Body of pancreas (tissue), 4 donors: ENCODE data around the gene KIF2C.

Experiments used
- CTCF ChIP-seq, 7 experiments: fragments of 450-650 bp in 4 of 7; fragments of 200-600 bp in 3 of 7; sonication (generic) in 3 of 7; IDR thresholded peaks; one replicate each; pipeline ENCODE4 v1.5.1; 2016 to 2019; ENCODE audit warnings: antibody characterized with exemption in 7 of 7
- POLR2A ChIP-seq, 3 donors: fragments of 450-650 bp; IDR thresholded peaks; one replicate each; pipeline ENCODE4 v1.6.1; 2016; ENCODE audit warnings: antibody characterized with exemption in 3 of 3, mild to moderate bottlenecking in 2 of 3

DNA sequence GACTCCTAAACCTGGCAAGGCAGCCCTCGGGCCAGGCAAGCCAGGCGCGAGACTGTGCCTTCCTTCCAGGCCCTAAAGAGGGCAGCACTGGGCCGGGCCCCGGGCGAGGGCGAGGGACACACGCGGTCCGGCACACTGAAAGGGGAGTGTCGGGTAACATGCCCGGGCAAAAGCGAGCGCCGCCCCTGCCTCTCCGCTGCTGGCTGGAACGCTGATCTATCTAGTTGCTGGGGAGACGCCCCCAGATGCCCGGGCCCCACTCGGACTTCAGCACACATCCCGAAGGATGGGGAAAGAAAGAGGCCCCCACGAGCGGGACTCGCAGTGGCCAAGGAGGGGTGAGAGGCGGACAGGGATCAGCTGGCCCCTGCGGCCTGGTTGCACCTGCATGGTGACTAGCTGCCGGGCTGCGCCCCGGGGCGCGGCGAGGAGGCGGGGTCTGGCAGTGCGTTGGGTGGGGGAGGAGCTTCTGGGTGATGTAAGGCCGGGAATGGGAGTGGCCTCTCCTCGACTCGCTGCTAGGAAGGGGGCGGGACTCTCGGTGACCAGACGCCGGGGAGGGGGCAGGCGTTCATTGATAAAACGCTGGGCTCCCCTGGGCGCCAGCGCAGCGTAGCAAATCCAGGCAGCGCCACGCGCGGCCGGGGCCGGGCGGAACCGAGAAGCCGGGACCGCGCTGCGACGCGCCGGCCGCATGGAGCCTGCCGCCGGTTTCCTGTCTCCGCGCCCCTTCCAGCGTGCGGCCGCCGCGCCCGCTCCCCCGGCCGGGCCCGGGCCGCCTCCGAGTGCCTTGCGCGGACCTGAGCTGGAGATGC is 60.3 kb downstream of the KIF2C start, which contains the start of gene PLK3:
- TF ChIP-seq CTCF (IDR thresholded peaks at IDR 0.05) (peak; percentile 86 to 98 (median 96)), POLR2A (IDR thresholded peaks at IDR 0.05) (peak; percentile 91 to 95 (median 95))
